ENCODE measurements around the gene MPEG1. TPM values are rescaled to one million over a fixed set of nuclear protein-coding genes. Genes with fewer than 3 reads are reported as not detected.

Gene MPEG1
- total and polyA plus RNA-seq, 3 donors from 2014 or later, result 0.87 to 12.1 (median 3.8) TPM

DNA sequence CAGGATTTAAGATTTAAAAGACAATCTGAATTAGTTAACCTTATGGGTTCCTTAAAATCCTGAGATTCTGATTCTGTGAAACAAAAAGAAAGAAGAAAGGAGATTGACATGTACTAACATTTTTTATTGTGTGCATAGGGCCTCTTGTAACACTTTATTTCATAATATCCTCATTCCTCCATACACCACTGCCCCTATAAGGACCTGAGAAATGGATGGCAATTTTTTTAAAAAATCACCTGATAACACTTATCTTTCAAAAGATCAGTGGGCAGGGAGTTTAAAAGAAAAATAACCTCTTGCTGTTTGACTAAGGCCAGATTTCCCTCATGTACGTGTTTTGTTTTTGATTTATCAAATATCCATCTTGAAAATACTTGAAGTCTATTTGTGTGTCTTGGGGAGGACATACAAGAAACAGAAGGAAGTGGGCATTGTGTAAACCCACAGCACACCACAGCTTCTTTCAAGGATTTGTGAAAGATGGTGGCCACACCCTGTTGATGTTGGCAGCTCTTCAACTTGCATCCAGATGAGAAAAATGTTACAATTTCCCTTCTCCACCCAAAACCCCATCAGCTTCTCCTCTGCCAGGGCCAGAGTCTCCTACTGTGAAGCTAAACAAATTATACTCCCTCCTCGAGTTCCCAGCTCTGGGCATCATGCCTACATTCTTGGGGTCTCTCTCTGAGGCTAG is 35.0 kb upstream of the MPEG1 start:
- no peak for TF ChIP-seq POLR2A (IDR thresholded peaks at IDR 0.05)
- TF ChIP-seq, protein P1, sequence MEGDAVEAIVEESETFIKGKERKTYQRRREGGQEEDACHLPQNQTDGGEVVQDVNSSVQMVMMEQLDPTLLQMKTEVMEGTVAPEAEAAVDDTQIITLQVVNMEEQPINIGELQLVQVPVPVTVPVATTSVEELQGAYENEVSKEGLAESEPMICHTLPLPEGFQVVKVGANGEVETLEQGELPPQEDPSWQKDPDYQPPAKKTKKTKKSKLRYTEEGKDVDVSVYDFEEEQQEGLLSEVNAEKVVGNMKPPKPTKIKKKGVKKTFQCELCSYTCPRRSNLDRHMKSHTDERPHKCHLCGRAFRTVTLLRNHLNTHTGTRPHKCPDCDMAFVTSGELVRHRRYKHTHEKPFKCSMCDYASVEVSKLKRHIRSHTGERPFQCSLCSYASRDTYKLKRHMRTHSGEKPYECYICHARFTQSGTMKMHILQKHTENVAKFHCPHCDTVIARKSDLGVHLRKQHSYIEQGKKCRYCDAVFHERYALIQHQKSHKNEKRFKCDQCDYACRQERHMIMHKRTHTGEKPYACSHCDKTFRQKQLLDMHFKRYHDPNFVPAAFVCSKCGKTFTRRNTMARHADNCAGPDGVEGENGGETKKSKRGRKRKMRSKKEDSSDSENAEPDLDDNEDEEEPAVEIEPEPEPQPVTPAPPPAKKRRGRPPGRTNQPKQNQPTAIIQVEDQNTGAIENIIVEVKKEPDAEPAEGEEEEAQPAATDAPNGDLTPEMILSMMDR (IDR thresholded peaks at IDR 0.05), result no peak

DNA sequence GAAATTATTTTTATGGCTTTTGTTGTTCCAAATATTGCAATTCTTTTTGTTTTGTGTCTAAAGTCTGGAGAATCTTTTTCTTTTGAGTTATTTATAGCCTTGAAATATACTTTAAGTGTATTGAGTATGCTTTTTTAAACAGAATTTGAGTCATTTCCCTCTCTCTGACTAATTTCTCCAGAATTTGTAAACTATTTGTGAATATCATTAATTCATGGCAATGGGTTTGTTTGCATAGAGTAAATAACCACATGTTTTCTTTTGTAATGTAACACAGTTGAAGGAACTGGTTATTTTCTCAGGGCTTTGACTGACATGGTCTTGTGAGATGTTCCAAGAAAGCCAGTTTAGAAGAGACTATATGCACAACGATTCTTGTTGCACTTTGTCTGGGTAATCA is 30.9 kb upstream of the MPEG1 start:
- Histone ChIP-seq H3K4me1 (no peaks in the 10 kb centered on the region), H3K9me3 (no peaks in the 10 kb centered on the region), H3K36me3 (ENCODE audit: low read depth, missing control alignments) (no peaks in the 10 kb centered on the region), H3K4me3 (no peak overlapping the region), H3K27me3 (no peaks in the 10 kb centered on the region), H3K27ac (no peak overlapping the region)
- intact Hi-C loops (cut with DNase I; ENCODE audit: low total_unique reads), result no loop called here
- no peak for DNase-seq
- 71 to 73% methylated on average over 1 of the region's 1 CpG for WGBS, 2 donors
- TF ChIP-seq, protein P1 (IDR thresholded peaks at IDR 0.05), result no peak
- TF ChIP-seq POLR2A (IDR thresholded peaks at IDR 0.05), result no peak

More for the DNA sequence above, 35.0 kb upstream of the MPEG1 start:
- Histone ChIP-seq H3K4me3 (no peak overlapping the region), H3K36me3 (ENCODE audit: low read depth, missing control alignments) (no peaks in the 10 kb centered on the region), H3K9me3 (no peaks in the 10 kb centered on the region), H3K4me1 (no peaks in the 10 kb centered on the region), H3K27ac (no peak overlapping the region), H3K27me3 (no peaks in the 10 kb centered on the region)
- WGBS, 2 donors, result 24 to 32% methylated on average over 2 of the region's 2 CpGs
- DNase-seq, result peak; percentile 48
- intact Hi-C loops (cut with DNase I; ENCODE audit: low total_unique reads), result no loop called here

DNA sequence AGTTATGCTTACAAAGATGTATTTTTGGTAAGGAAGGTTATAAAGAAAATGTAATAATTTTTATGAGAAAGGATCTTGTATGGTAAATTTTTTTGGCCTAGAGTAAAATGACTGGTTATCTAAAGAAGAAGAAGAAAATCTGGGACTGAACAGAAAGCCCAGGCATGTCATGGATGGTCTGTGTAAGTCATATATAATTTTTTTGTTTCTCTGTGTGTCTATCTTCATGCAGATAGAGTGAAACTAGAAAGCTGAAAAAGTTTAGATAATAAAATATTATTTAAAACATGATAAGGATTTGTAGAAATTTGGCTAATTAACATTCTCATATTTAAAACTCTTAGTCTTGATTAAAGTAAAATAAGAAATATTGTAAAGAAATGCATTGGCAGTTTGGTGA is 27.6 kb upstream of the MPEG1 start:
- Histone ChIP-seq H3K4me1 (no peaks in the 10 kb centered on the region), H3K27ac (no peak overlapping the region), H3K9me3 (no peaks in the 10 kb centered on the region), H3K36me3 (ENCODE audit: low read depth, missing control alignments) (no peaks in the 10 kb centered on the region), H3K27me3 (no peaks in the 10 kb centered on the region), H3K4me3 (no peak overlapping the region)
- intact Hi-C loops (cut with DNase I; ENCODE audit: low total_unique reads), result no loop called here
- DNase-seq, result no peak
- TF ChIP-seq, protein P1 (IDR thresholded peaks at IDR 0.05), result no peak
- TF ChIP-seq POLR2A (IDR thresholded peaks at IDR 0.05), result no peak

DNA sequence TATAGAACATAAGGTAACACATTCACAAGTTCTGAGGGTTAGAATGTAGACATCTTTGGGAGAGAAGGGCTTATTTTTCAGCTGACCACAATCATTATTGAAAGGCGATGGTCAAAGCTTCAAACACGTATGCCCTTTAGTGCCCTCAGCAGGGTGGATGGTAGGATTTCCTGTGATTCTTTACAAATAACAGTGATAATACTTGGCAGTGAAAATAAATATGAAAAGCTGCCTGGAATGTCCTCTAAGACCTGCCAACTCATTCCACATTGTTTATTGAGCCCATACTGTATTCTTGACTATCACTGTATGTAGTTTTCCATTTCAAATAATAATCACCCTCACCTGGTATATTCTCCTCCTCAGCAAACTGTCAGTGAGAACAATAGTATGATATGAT is 13.7 kb upstream of the MPEG1 start:
- WGBS, 2 donors, result 77 to 79% methylated on average over 2 of the region's 2 CpGs
- intact Hi-C loops (cut with DNase I; ENCODE audit: low total_unique reads), result no loop called here

More for the DNA sequence above, 13.7 kb upstream of the MPEG1 start:
- Histone ChIP-seq H3K9me3 (no peaks in the 10 kb centered on the region), H3K4me3 (no peak overlapping the region), H3K27ac (no peak overlapping the region), H3K4me1 (no peaks in the 10 kb centered on the region), H3K36me3 (ENCODE audit: low read depth, missing control alignments) (no peaks in the 10 kb centered on the region), H3K27me3 (no peaks in the 10 kb centered on the region)
- DNase-seq, result no peak
- TF ChIP-seq POLR2A (IDR thresholded peaks at IDR 0.05), result no peak
- TF ChIP-seq, protein P1 (IDR thresholded peaks at IDR 0.05), result no peak

All from testis (tissue), 3 donors.